HG02610 (cell line): ENCODE measurements around the gene VAV3.
"Not testable (repeated sequence)": the region's sequence is repeated elsewhere in the genome, so short reads cannot be mapped to it uniquely, and the experiment has no call there.

ENCODE experiments used
- ATAC-seq: cut with Tn5 transposase; IDR thresholded peaks from one replicate; pipeline ENCODE4 v1.9.1; 2021; ENCODE audit warnings: mild to moderate bottlenecking, moderate library complexity; ENCODE audit not compliant: unreplicated experiment

VAV3 gene

GRCh38 chr1:107895403-107896191 is 69.4 kb downstream of the VAV3 start:
- no peak for ATAC-seq

- no peak for ATAC-seq
Observed at GRCh38 chr1:107894605-107895004, 70.4 kb downstream of the VAV3 start.

- ATAC-seq = not testable (repeated sequence)
Observed at GRCh38 chr1:107893350-107893749, 71.6 kb downstream of the VAV3 start.

GRCh38 chr1:107889524-107889923 is 75.5 kb downstream of the VAV3 start:
- ATAC-seq = no peak

- ATAC-seq = no peak
Observed at GRCh38 chr1:107883562-107883961, 81.4 kb downstream of the VAV3 start.

GRCh38 chr1:107879927-107880326 is 85.1 kb downstream of the VAV3 start:
- ATAC-seq = no peak

- ATAC-seq = no peak
Observed at GRCh38 chr1:107879346-107879745, 85.6 kb downstream of the VAV3 start.

- ATAC-seq = no peak
Observed at GRCh38 chr1:107877745-107878144, 87.2 kb downstream of the VAV3 start.

GRCh38 chr1:107877092-107877491 is 87.9 kb downstream of the VAV3 start:
- ATAC-seq = no peak

GRCh38 chr1:107875689-107876088 is 89.3 kb downstream of the VAV3 start:
- no peak for ATAC-seq

GRCh38 chr1:107874221-107874620 is 90.8 kb downstream of the VAV3 start:
- no peak for ATAC-seq

GRCh38 chr1:107871687-107872395 is 93.1 kb downstream of the VAV3 start:
- ATAC-seq = no peak

- no peak for ATAC-seq
Observed at GRCh38 chr1:107871259-107871658, 93.7 kb downstream of the VAV3 start.

- ATAC-seq = no peak
Observed at GRCh38 chr1:107870696-107871095, 94.3 kb downstream of the VAV3 start.

- ATAC-seq = no peak
Observed at GRCh38 chr1:107867897-107868296, 97.1 kb downstream of the VAV3 start.

GRCh38 chr1:107867422-107867821 is 97.6 kb downstream of the VAV3 start:
- ATAC-seq = no peak

GRCh38 chr1:107866870-107867269 is 98.1 kb downstream of the VAV3 start:
- no peak for ATAC-seq

- no peak for ATAC-seq
Observed at GRCh38 chr1:107865627-107866026, 99.4 kb downstream of the VAV3 start.

GRCh38 chr1:107863342-107863741 is 101.6 kb downstream of the VAV3 start:
- ATAC-seq = no peak

- ATAC-seq = no peak
Observed at GRCh38 chr1:107862064-107862463, 102.9 kb downstream of the VAV3 start.

GRCh38 chr1:107858323-107858722 is 106.7 kb downstream of the VAV3 start:
- no peak for ATAC-seq

GRCh38 chr1:107851418-107851817 is 113.6 kb downstream of the VAV3 start:
- no peak for ATAC-seq
